HepG2 (cell line): ENCODE data around the gene PGRMC1.

ENCODE experiments used
- ESRRA ChIP-seq: sonication (generic); formaldehyde crosslinking; IDR thresholded peaks from 2 replicates; pipeline ENCODE4 v1.5.1; 2020; ENCODE audit warnings: mild to moderate bottlenecking, low read depth, missing genetic modification reagents
- NR2F1 ChIP-seq, 2 experiments: fragments of 450-650 bp in 1 of 2; formaldehyde crosslinking in 1 of 2; IDR thresholded peaks; 2 replicates each; pipeline versions ENCODE4 v1.5.0 to v1.6.1; 2016 to 2020; ENCODE audit warnings: mild to moderate bottlenecking in 1 of 2, missing compliant biosample characterization in 1 of 2, missing genetic modification reagents in 1 of 2, moderate library complexity in 1 of 2

DNA sequence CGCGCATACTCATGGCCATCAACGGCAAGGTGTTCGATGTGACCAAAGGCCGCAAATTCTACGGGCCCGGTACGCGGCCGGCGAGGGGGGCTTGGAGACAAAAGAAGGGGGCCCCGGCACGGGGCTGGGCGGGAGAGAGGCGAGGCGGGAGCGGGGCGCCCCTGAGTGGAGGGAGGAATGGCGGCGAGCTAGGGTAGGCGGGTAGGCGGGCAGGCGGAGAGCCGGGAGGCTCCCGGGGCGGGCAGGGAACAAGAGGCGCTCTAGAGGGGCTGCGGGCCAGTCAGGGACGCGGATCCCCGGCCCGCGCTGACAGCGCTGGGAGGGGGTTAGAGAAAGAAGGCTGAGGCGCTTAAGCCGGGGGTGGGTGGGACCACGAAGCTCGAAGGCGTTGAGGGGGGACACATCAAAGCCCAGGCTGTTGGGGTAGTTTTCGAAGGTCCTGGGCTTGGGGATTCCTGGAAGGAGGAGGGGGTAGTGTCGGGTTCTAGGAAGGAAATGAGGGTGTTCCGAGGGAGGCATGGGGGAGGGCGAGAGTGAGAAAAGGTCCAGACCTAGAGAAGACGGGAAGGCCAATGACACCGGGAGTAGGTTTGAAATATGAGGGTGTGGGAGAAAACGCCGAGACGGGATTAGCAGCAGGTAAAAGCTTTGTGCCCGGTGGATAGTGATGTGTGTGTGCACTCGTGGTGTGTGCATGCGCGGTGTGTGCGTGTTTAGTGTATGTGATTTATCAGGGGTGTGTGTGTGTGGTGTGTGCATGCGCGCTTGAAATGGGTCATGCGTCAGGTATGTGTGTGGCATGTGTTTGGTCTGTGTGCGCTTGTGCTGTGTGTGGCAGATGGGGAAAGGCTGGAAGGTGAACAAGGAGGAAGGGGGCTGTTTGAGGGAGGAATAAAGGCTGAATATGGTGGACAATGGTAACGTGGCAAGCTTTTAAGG lies 807 bp downstream of the PGRMC1 start:
- TF ChIP-seq NR2F1 (CRISPR knock-in tag; IDR thresholded peaks at IDR 0.05) (no peak), ESRRA (CRISPR knock-in tag) (no peak)
